B cell (primary cell): ENCODE results near the gene CELF2. TPM values are rescaled to one million over a fixed set of nuclear protein-coding genes. Genes with fewer than 3 reads are reported as not detected.

Source experiments
- ATAC-seq: fragments of 200-7000 bp; cut with Tn5 transposase; one replicate; pipeline ENCODE4 v1.10.0; 2021; ENCODE audit warnings: low read depth, mild to moderate bottlenecking, moderate number of reproducible peaks, moderate library complexity
- CTCF ChIA-PET: fragments of 350-600 bp; sonication (Branson Sonifier 250); formaldehyde crosslinking; loops from one replicate; lab custom pipeline; 2021; ENCODE audit warnings: antibody characterized with exemption, inconsistent platforms; lab: Charles Lee
- POLR2A ChIA-PET: fragments of 350-600 bp; sonication (Branson Sonifier 250); formaldehyde crosslinking; loops from one replicate; lab custom pipeline; 2021; ENCODE audit warnings: antibody characterized with exemption; lab: Charles Lee
- DNase-seq: peaks from one replicate; pipeline ENCODE4 v3.0.0; 2013
- H2AFZ ChIP-seq: 2 replicates; pipeline ENCODE4 v1.6.1; 2012; ENCODE audit warnings: mild to moderate bottlenecking, low read depth, low read length; ENCODE audit not compliant: insufficient read depth, poor library complexity, severe bottlenecking
- H3K27ac ChIP-seq, 2 donors: 1 replicate in 1 of 2; 2 replicates in 1 of 2; pipeline ENCODE4 v1.5.1; 2012 to 2013; ENCODE audit warnings: low read length in 2 of 2, mild to moderate bottlenecking in 2 of 2, moderate library complexity in 1 of 2
- H3K27me3 ChIP-seq, 4 experiments: fragments of 200-600 bp in 1 of 4; sonication (generic) in 1 of 4; replicated peaks in 1 of 4; 1 replicate in 2 of 4; 2 replicates in 2 of 4; pipeline versions ENCODE4 v1.6.1 to v1.7.0; 2013 to 2016; ENCODE audit warnings: low read length in 3 of 4, mild to moderate bottlenecking in 2 of 4, mixed read lengths in 1 of 4, moderate library complexity in 1 of 4; ENCODE audit not compliant: insufficient read depth in 4 of 4, control insufficient read depth in 3 of 4; ENCODE audit errors: control extremely low read depth in 1 of 4
- H3K36me3 ChIP-seq, 2 experiments: replicated peaks in 1 of 2; 1 replicate in 1 of 2; 2 replicates in 1 of 2; pipeline versions ENCODE4 v1.6.1 to v1.7.1; 2013; ENCODE audit warnings: low read length in 1 of 2; ENCODE audit not compliant: insufficient read depth in 2 of 2, control insufficient read depth in 1 of 2; ENCODE audit errors: control extremely low read depth in 1 of 2, extremely low read depth in 1 of 2
- H3K4me1 ChIP-seq, 2 donors: fragments of 200-600 bp in 1 of 2; sonication (generic) in 1 of 2; 1 replicate in 1 of 2; 2 replicates in 1 of 2; pipeline versions ENCODE4 v1.5.1 to v1.6.1; 2013 to 2017; ENCODE audit warnings: low read length in 2 of 2; ENCODE audit not compliant: control insufficient read depth in 2 of 2, insufficient read depth in 2 of 2
- H3K4me2 ChIP-seq: replicated peaks from 2 replicates; pipeline ENCODE3; 2012; ENCODE audit warnings: mild to moderate bottlenecking, low read depth, low read length; ENCODE audit not compliant: poor library complexity, severe bottlenecking
- H3K4me3 ChIP-seq, 5 experiments: fragments of 200-600 bp in 1 of 5; sonication (generic) in 1 of 5; 1 replicate in 3 of 5; 2 replicates in 2 of 5; pipeline versions ENCODE4 v1.5.1 to v1.7.0; 2011 to 2016; ENCODE audit warnings: low read length in 4 of 5, mild to moderate bottlenecking in 4 of 5, low read depth in 2 of 5, control low read depth in 1 of 5, moderate library complexity in 1 of 5; ENCODE audit not compliant: insufficient read depth in 1 of 5; ENCODE audit errors: control extremely low read depth in 1 of 5, extremely low read depth in 1 of 5
- H3K79me2 ChIP-seq: fragments of 200-600 bp; sonication (generic); one replicate; pipeline ENCODE4 v1.6.0; 2016; ENCODE audit warnings: low read length; ENCODE audit not compliant: control insufficient read depth, insufficient read depth
- H3K9ac ChIP-seq: fragments of 200-600 bp; sonication (generic); 2 replicates; pipeline ENCODE4 v1.6.1; 2017; ENCODE audit warnings: mild to moderate bottlenecking, low read length, moderate library complexity
- H3K9me3 ChIP-seq, 3 donors: one replicate each; pipeline versions ENCODE4 v1.6.1 to v1.7.1; 2013; ENCODE audit warnings: low read length in 2 of 3; ENCODE audit not compliant: control insufficient read depth in 2 of 3, insufficient read depth in 1 of 3; ENCODE audit errors: control extremely low read depth in 1 of 3
- H4K20me1 ChIP-seq: 2 replicates; pipeline ENCODE4 v1.6.0; 2012; ENCODE audit warnings: mild to moderate bottlenecking, low read length; ENCODE audit not compliant: insufficient read depth, control insufficient read depth, poor library complexity, severe bottlenecking
- H3K27ac Mint-ChIP-seq: one replicate; pipeline ENCODE4 v1.8.0; 2021; ENCODE audit warnings: mixed read lengths
- H3K27me3 Mint-ChIP-seq: one replicate; pipeline ENCODE4 v1.8.0; 2021; ENCODE audit warnings: mixed read lengths
- H3K4me1 Mint-ChIP-seq: one replicate; pipeline ENCODE4 v1.8.0; 2021; ENCODE audit warnings: mixed read lengths
- H3K4me3 Mint-ChIP-seq: one replicate; pipeline ENCODE4 v1.8.0; 2021; ENCODE audit warnings: mixed read lengths
- H3K9me3 Mint-ChIP-seq: one replicate; pipeline ENCODE4 v1.8.0; 2022; ENCODE audit warnings: mixed read lengths; ENCODE audit not compliant: insufficient read depth
- CTCF ChIP-seq: fragments of 200-600 bp; IDR thresholded peaks from one replicate; pipeline ENCODE4 v1.8.0; 2022; ENCODE audit warnings: antibody characterized with exemption, mild to moderate bottlenecking
- EZH2 ChIP-seq: IDR thresholded peaks from 2 replicates; pipeline ENCODE4 v1.6.1; 2012; ENCODE audit warnings: borderline replicate concordance, low read depth, mild to moderate bottlenecking, moderate library complexity, low read length; ENCODE audit not compliant: insufficient read depth, poor library complexity, severe bottlenecking
- WGBS: methylation state at CpG from one replicate; pipeline ENCODE4 v1.1.5; 2013; ENCODE audit warnings: missing lambda C conversion rate; ENCODE audit not compliant: insufficient coverage; 5-methylcytosine and 5-hydroxymethylcytosine counted together
- intact Hi-C: fragments of 100-400 bp; cut with micrococcal nuclease; formaldehyde crosslinking; loops from one replicate; pipeline ENCODE4 v1.10.0; 2022
- polyA plus RNA-seq: library from polyadenylated mRNA; depleted of rRNA; stranded (reverse); fragments of >200 nt; gene quantifications from 2 replicates; pipeline ENCODE4 v1.2.3, GENCODE V29; 2012
- total RNA-seq, 2 donors: library from RNA; stranded (reverse); fragments of 120-200 nt in 1 of 2; gene quantifications; 1 replicate in 1 of 2; 2 replicates in 1 of 2; pipeline versions ENCODE4 v1.2.3 to v1.2.4, GENCODE V29; 2013 to 2022

CELF2 gene
- total and polyA plus RNA-seq, 2 donors (not counting 1 experiment from before 2014, with no cell fraction given) = 59.5 to 112 TPM

- Histone ChIP-seq H3K27me3 (peaks cover 0 to 2% (median 0%) of the 10 kb centered on the region in 4 experiments), H3K9ac (no peak overlapping the region), H3K36me3 (no peaks in the 10 kb centered on the region), H3K4me2 (no peak overlapping the region), H3K9me3 (peaks cover 0 to 14% (median 0%) of the 10 kb centered on the region in 3 donors), H3K4me1 (peaks cover 0 to 7% of the 10 kb centered on the region in 2 donors), H2AFZ (no peak overlapping the region), H4K20me1 (no peaks in the 10 kb centered on the region), H3K79me2 (no peaks in the 10 kb centered on the region), H3K27ac (no peak overlapping the region), H3K4me3 (no peak overlapping the region)
- no peak for DNase-seq
- intact Hi-C loops = no loop called here
- H3K4me3 Mint-ChIP-seq = no peak overlapping the region
- 97% methylated on average over 9 of the region's 9 CpGs for WGBS
- no peak for ATAC-seq
- H3K27me3 Mint-ChIP-seq = no peaks in the 10 kb centered on the region
- peaks cover 5% of the 10 kb centered on the region for H3K4me1 Mint-ChIP-seq
- H3K27ac Mint-ChIP-seq = no peak overlapping the region
- TF ChIP-seq CTCF = no peak
- no peak for TF ChIP-seq EZH2
- no peaks in the 10 kb centered on the region for H3K9me3 Mint-ChIP-seq
- POLR2A ChIA-PET = no interaction called here
- CTCF ChIA-PET = interaction anchor here (0.6 kb wide), 1 partner anchor 73 kb away, joined by 4 read pairs; no protein-coding TSS in a partner anchor
Observed at GRCh38 chr10:11367505-11367904, 349.8 kb downstream of the CELF2 start.

- Histone ChIP-seq H3K9ac (no peak overlapping the region), H3K4me3 (no peak overlapping the region), H3K36me3 (no peaks in the 10 kb centered on the region), H3K4me2 (no peak overlapping the region), H3K4me1 (no peaks in the 10 kb centered on the region), H2AFZ (no peak overlapping the region), H3K79me2 (no peaks in the 10 kb centered on the region), H3K9me3 (peaks cover 0 to 6% (median 0%) of the 10 kb centered on the region in 3 donors), H4K20me1 (no peaks in the 10 kb centered on the region), H3K27ac (no peak overlapping the region), H3K27me3 (no peaks in the 10 kb centered on the region)
- H3K4me1 Mint-ChIP-seq = no peaks in the 10 kb centered on the region
- H3K9me3 Mint-ChIP-seq = no peaks in the 10 kb centered on the region
- no peak for ATAC-seq
- DNase-seq = no peak
- no peak overlapping the region for H3K27ac Mint-ChIP-seq
- 79% methylated on average over 10 of the region's 11 CpGs for WGBS
- TF ChIP-seq EZH2 (no peak), CTCF (no peak)
- H3K4me3 Mint-ChIP-seq = no peak overlapping the region
- intact Hi-C loops = no loop called here
- ChIA-PET POLR2A (no interaction called here), CTCF (no interaction called here)
- peaks cover 6% of the 10 kb centered on the region for H3K27me3 Mint-ChIP-seq
Observed at GRCh38 chr10:11373717-11374171, 356.1 kb downstream of the CELF2 start.
